Measurements from ENCODE around the gene BCL11A. TPM values are rescaled to one million over a fixed set of nuclear protein-coding genes. Genes with fewer than 3 reads are reported as not detected.

BCL11A gene
- polyA plus RNA-seq, 10 donors, result 2.5 to 17.0 (median 4.0) TPM

DNA sequence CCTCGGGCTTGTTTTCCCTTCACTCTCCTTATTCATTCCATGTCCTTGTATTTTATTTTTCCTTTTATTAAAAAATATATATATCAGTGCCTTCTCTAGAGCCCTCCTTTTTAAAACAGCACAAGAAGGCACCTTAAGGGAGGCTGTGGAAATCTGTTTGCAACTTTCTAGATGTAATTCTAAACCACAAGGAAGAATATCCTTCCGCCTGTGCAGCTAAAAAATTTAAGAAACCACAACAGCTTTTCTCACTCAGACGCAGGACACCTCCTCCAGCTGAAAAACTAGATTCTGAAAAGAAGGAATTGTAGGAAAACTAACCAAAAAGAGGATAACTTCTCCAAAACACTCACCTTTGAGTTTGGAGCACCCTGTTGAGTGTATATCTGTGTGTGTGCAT lies 142.2 kb downstream of the BCL11A start:
- DNase-seq, result no peak

GRCh38 chr2:60410456-60411146 lies 142.9 kb downstream of the BCL11A start:
- no peak for DNase-seq

GRCh38 chr2:60409531-60409871 lies 144.0 kb downstream of the BCL11A start:
- no peak for DNase-seq

DNA sequence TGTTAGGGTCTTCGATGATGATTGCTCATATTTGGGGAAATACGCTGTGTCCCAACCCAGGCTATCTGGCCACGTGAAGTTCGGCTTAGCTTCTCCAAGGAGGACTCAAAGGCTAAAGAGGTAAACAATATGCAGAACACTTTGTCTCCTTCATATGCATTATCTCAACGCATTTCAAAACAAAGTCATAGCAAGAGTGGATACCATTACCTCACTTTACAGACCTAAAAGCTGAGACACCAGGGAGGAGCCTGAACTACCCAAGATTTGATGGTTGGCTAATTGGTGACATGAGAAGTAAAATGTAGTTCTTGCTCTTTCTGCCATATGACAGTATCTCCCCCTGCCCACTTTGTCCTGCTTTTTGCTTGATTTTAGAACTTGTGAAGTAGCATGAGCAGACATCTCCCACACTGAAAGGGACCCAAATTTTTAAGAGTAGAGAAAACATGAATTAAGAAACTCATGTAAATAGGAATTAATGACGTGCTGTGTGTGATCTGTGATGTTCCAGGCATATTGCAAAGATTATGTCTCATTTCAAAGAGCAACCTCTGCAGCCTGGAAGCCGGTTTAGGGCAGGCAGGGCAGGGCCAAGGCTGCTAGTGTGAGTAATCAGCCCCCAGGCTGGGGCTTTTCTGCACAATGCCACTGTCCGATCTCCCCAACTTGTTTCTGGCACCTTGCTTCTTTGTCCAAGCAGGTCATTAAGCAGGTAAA lies 144.5 kb downstream of the BCL11A start:
- DNase-seq, result no peak

DNA sequence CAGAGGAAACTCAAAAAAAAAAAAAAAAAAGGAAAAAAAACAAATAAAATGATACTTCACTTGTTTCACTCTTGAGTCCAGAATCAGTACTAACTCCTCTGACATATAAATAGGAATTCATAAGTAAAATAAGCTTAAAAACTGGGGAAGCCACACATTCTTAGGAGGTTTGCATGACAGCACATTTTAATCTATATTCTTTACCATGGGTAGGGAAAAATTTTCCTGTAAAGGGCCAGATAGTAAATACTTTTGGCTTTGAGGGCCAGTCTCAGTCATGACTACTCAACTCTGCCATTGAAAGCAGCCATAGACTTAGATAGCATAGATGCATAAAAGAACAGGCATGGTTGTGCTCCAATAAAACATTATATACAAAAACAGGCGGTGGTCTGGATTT lies 145.2 kb downstream of the BCL11A start:
- DNase-seq, result no peak

DNA sequence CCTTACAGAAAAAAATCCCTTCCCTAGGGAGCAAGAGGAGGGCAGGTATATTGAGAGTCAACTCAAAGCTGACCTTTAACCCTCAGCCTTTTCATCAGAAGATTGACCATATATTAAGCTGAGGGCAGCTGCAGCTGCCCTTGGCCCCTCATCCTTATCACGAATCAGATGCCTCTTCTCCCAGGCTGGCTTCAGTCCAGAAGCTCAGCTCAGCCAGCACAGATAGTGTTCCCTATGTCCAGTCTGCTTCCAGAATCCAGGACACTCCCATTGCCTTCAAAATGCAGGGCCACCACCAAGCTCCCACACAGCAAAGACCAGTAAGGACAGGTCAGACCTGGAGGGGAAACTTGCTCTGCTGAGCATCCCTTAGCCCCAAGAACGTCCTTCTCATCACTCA lies 146.1 kb downstream of the BCL11A start:
- DNase-seq, result peak in 2 of 3 donors; percentile 46

GRCh38 chr2:60406192-60406591 lies 147.3 kb downstream of the BCL11A start:
- DNase-seq, result no peak

- no peak for DNase-seq
Measured at GRCh38 chr2:60405271-60405919, 148.1 kb downstream of the BCL11A start.

Other genes with a start within 250 kb of the BCL11A start
- 10 to 100 TPM in 9 of 10 donors, 1 to 10 TPM in 1; 9.2 to 15.8 (median 13.5) TPM for gene PAPOLG, start 202.6 kb upstream of the BCL11A start, polyA plus RNA-seq (ENCODE audit: insufficient read length in 10 of 10)